ENCODE data around the gene SMAD5. TPM values are rescaled to one million over a fixed set of nuclear protein-coding genes. Genes with fewer than 3 reads are reported as not detected.

SMAD5 gene
- total RNA-seq, 1 experiment from 2014 or later = 69.3 TPM

DNA sequence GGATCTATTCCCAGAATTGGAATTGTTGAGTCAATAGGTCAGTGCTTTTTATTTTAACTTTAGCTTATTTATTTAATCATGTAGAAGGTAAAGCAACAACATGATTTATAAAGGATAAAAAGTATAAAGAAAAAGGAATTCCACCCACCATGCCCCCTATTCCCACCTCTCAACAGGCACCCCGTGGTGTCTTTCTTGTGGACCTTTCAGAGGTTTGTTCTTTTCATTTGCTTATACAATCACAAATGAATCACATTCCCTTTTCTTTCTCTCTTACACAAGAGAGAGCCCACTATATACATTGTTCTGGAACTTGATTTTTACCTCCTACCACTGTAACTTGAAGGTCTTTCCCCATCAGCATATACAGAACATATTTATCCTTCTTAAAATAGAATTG is 97.5 kb downstream of the SMAD5 start:
- TF ChIP-seq, protein P1, sequence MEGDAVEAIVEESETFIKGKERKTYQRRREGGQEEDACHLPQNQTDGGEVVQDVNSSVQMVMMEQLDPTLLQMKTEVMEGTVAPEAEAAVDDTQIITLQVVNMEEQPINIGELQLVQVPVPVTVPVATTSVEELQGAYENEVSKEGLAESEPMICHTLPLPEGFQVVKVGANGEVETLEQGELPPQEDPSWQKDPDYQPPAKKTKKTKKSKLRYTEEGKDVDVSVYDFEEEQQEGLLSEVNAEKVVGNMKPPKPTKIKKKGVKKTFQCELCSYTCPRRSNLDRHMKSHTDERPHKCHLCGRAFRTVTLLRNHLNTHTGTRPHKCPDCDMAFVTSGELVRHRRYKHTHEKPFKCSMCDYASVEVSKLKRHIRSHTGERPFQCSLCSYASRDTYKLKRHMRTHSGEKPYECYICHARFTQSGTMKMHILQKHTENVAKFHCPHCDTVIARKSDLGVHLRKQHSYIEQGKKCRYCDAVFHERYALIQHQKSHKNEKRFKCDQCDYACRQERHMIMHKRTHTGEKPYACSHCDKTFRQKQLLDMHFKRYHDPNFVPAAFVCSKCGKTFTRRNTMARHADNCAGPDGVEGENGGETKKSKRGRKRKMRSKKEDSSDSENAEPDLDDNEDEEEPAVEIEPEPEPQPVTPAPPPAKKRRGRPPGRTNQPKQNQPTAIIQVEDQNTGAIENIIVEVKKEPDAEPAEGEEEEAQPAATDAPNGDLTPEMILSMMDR (conservative IDR thresholded peaks at IDR 0.05) = no peak
- no peaks in the 10 kb centered on the region; a peak in 1 of 5 replicates for H3K9me3 Mint-ChIP-seq

More for the DNA sequence above, 97.5 kb downstream of the SMAD5 start:
- H2BK15ac ChIP-seq (ENCODE audit: low read depth, low read length) = no peak overlapping the region
- H2BK5ac ChIP-seq (ENCODE audit: insufficient read length, low read length) = no peak overlapping the region
- no peak overlapping the region for H3T11ph ChIP-seq (ENCODE audit: low read length)
- H3K23ac ChIP-seq (ENCODE audit: insufficient read length, low read depth, low read length) = no peak overlapping the region
- Mint-ChIP-seq H3K4me3 (peak overlapping the region in 1 of 2 experiments; percentile 14; a peak in 1 of 5 replicates), H3K27me3 (ENCODE audit: low read depth) (peaks cover 6% of the 10 kb centered on the region), H3K4me1 (peaks cover 48 to 49% of the 10 kb centered on the region in 2 experiments), H3K27ac (no peak overlapping the region), H3K36me3 (ENCODE audit: insufficient read depth in 1 of 3, low read depth in 3 of 3) (no peaks in the 10 kb centered on the region)
- H4K20me1 ChIP-seq (ENCODE audit: control insufficient read depth, insufficient read depth, insufficient read length) = no peaks in the 10 kb centered on the region
- no peak overlapping the region for H2AFZ ChIP-seq (ENCODE audit: low read length)
- no peak overlapping the region for H3K27ac ChIP-seq (ENCODE audit: insufficient read length, low read depth, low read length)
- H4K8ac ChIP-seq (replicated peaks; ENCODE audit: insufficient read length, low read depth, low read length) = no peak overlapping the region
- WGBS (ENCODE audit: extremely low coverage, insufficient read length, low lambda C conversion rate) = no CpG with 5 or more reads among the region's 1 CpG
- H2BK120ac ChIP-seq (ENCODE audit: low read depth, low read length, poor library complexity, severe bottlenecking) = no peak overlapping the region
- no peak overlapping the region for H2BK12ac ChIP-seq (ENCODE audit: insufficient read length, low read depth, low read length)
- no peak overlapping the region for H2AK5ac ChIP-seq (ENCODE audit: insufficient read length, low read length)
- H3K4me2 ChIP-seq (ENCODE audit: insufficient read depth, insufficient read length, low read length) = no peak overlapping the region
- no peaks in the 10 kb centered on the region; the same call in 1 of the 2 replicates for H3K4me1 ChIP-seq (ENCODE audit: insufficient read depth, low read length)
- H3K4ac ChIP-seq (ENCODE audit: low read depth, low read length) = no peak overlapping the region
- no peaks in the 10 kb centered on the region for H3K23me2 ChIP-seq (ENCODE audit: insufficient read length, low read depth, low read length, poor library complexity, severe bottlenecking)
- H3K9me3 ChIP-seq (ENCODE audit: control insufficient read depth, low read depth, low read length) = no peaks in the 10 kb centered on the region
- H3K79me1 ChIP-seq (ENCODE audit: insufficient read depth, low read depth, low read length, poor library complexity, severe bottlenecking) = no peaks in the 10 kb centered on the region
- no peak overlapping the region for H3K56ac ChIP-seq (ENCODE audit: insufficient read length, low read depth, low read length)
- no peak overlapping the region for H3K9ac ChIP-seq (ENCODE audit: extremely low read depth, insufficient read length, low read length)
- no peaks in the 10 kb centered on the region for H3K79me2 ChIP-seq (ENCODE audit: insufficient read depth, low read length)
- H4K5ac ChIP-seq (ENCODE audit: insufficient read length, low read depth, low read length) = no peak overlapping the region
- no peak overlapping the region for H3K18ac ChIP-seq (ENCODE audit: insufficient read length, low read depth, low read length)
- no peak for DNase-seq
- H4K91ac ChIP-seq (ENCODE audit: insufficient read length, low read depth, low read length) = no peak overlapping the region
- no peak overlapping the region for H3K14ac ChIP-seq (ENCODE audit: insufficient read depth, low read length)
- no peaks in the 10 kb centered on the region for H3K27me3 ChIP-seq (ENCODE audit: insufficient read depth, low read length)
- H2BK20ac ChIP-seq (ENCODE audit: low read depth, low read length, poor library complexity, severe bottlenecking) = no peak overlapping the region

Data from H9 (cell line).